Sigmoid colon (tissue), 3 donors: ENCODE measurements around the gene HPGD.

Experiments used
- POLR2A ChIP-seq, 2 donors: fragments of 450-650 bp; IDR thresholded peaks; one replicate each; pipeline ENCODE4 v1.6.1; 2016; ENCODE audit warnings: antibody characterized with exemption in 2 of 2, mild to moderate bottlenecking in 2 of 2, moderate library complexity in 2 of 2
- TF ChIP-seq, protein P1 (sequence below), 4 experiments: fragments of 450-650 bp in 3 of 4; fragments of 200-600 bp in 1 of 4; IDR thresholded peaks; one replicate each; pipeline ENCODE4 v1.5.1; 2016 to 2019; ENCODE audit warnings: antibody characterized with exemption in 4 of 4, mild to moderate bottlenecking in 3 of 4, moderate library complexity in 2 of 4

DNA sequence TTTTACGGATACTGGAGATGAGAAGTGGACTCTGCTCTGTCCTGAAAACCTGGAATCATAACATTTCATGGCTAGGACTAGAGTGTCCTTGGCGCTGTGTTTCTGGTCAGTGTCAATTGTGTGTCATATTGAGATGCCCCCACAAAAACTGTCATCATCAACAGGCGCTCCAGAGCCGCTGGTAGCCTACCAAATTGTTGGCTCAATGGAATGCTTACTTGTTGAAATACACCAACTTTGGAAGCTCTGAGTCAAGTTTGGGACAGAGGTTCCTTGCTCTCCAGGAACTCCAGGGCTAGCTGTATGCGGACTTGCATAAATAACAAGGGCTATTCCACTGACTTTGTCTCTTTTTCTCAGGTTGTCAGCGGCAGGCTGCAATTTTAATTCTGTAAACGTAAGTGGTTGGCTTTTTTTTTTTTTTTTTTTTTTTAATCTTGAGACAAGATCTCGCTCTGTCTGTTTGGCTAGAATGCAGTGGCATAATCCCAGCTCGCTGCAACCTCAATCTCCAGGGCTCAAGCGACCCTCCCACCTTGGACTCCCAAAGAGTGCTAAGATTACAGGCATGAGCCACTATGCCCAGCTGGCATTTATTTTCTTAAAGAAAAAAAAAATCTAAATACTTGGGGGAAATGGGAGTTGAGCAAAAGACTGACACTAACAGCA, 871 bp upstream of the HPGD start:
- TF ChIP-seq, protein P1, sequence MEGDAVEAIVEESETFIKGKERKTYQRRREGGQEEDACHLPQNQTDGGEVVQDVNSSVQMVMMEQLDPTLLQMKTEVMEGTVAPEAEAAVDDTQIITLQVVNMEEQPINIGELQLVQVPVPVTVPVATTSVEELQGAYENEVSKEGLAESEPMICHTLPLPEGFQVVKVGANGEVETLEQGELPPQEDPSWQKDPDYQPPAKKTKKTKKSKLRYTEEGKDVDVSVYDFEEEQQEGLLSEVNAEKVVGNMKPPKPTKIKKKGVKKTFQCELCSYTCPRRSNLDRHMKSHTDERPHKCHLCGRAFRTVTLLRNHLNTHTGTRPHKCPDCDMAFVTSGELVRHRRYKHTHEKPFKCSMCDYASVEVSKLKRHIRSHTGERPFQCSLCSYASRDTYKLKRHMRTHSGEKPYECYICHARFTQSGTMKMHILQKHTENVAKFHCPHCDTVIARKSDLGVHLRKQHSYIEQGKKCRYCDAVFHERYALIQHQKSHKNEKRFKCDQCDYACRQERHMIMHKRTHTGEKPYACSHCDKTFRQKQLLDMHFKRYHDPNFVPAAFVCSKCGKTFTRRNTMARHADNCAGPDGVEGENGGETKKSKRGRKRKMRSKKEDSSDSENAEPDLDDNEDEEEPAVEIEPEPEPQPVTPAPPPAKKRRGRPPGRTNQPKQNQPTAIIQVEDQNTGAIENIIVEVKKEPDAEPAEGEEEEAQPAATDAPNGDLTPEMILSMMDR (IDR thresholded peaks at IDR 0.05) = no peak
- no peak for TF ChIP-seq POLR2A (IDR thresholded peaks at IDR 0.05)
